HG03064 (cell line): Measurements from ENCODE around the gene ARHGAP18.
"Not testable (repeated sequence)": the region's sequence is repeated elsewhere in the genome, so short reads cannot be mapped to it uniquely, and the experiment has no call there.

Experiments used
- ATAC-seq: cut with Tn5 transposase; IDR thresholded peaks from one replicate; pipeline ENCODE4 v1.9.1; 2021; ENCODE audit warnings: low read depth; ENCODE audit not compliant: unreplicated experiment

ARHGAP18 gene

DNA sequence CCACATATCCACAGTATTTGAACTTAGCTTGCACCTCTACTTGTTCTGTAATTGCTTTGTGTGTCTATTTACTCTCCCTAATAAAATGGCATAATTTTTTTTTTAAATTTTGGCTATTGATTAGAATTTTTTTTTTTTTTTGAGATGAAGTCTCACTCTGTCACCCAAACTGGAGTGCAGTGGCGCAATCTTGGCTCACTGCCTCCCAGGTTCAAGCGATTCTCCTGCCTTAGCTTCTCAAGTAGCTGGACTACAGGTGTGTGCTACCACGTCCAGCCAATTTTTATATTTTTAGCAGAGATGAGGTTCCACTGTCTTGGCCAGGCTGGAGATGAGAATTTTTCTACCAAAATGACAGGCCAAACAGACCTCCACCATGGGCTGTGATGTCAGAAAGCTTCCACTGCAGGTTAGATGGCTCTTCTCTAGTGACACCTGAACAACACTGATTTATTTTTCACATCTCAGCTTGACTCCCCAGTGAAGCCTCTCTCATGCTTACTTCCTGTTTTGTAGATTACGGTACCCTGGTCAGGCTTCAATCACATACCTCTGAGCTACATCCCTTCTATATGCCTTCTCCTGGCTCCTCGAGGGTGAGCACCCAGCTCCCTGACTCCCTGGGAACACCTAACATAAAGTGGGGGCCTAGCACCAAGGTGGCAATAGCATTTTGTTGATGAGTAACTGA is 112.8 kb downstream of the ARHGAP18 start:
- peak; percentile 56 for ATAC-seq

DNA sequence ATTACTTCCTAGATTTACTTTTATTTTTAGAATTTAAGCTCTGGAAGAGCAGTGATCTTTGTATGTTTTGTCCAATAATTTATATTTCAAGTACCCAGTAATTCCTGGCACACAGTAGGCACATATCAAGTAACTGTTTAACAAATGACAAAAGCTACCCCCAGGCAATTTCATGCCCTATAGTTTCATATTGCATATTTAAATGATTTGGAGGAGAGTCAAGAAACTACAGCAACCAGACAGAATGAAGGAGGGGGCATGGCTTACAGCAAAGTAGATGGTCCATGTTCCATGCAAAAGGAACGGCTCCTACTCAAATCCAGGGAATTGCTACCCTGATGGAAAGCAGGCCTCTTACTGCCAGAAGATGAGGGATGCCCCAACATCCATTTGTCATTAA is 113.5 kb downstream of the ARHGAP18 start:
- ATAC-seq, result no peak

DNA sequence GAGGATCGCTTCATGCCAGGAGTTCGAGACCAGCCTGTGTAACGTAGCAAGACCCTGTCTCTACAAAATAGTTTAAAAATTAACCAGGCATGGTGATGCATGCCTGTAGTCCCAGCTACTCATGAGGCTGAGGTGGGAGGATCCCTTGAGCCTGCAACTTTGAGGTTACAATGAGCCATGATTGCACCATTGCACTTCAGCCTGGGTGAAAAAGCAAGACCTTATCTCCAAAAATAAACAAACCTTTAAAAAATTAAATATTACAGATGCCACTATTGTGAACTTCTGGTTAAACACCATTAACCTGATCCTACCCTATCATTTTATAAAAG is 116.8 kb downstream of the ARHGAP18 start:
- no peak for ATAC-seq

DNA sequence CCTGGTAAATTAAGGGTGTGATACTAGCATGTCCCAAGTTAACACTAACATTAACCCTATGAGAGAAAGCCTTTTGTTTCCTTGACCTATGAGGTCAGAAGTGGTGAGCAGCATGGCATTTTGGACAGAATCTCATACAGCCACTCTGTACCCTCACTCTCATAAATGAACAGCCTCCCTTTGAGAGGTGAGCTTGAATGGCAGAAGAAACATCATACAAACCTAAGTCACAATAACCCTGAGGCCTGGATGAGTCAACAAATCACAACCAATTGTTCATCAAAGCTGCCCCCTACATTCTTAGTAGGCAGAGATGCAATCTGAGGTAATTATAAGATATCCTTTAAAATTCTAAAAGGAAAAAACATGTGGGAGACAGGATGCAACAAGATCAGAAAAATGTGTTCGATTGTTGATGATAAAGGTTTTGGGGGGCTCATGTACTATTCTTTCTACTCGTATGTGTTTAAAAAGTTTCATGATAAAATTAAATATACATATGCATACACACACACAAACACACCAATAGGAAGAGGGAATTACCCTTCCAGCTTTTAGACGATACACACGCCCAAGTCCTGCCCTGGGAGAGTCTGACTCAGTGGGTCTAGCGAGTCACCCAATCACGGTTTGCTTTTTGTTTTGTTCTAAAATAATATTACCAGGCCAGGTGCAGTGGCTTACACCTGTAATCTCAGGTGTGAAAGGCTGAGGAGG is 117.3 kb downstream of the ARHGAP18 start:
- ATAC-seq, result no peak

DNA sequence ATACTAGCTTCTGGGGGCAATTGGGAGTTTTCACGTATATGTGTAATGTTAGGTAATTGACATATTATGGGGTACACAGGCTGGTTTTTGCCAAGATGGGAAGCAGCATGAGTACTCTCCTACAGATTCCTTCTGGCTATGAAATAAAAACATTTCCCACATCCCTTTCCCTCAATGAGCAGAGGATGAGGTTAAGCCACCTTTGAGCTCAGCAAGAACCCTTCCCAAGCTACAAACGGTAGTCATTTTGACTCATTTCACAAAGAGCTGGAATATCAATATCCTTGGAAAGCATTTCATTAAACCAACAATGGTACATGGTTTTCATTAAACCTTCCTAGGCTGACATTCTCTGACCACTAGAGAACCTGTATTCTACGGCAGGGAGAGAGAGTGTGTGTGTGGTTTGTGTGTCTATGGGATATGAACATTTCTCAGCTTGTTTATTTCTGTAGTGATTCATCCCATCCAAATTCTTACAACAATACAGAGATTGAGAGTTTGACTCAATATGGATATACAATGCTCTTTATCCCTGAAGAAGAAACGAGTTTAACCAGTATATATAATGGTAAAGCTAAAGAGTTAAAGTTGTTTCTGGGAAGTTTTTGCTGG is 119.5 kb downstream of the ARHGAP18 start:
- ATAC-seq, result no peak

DNA sequence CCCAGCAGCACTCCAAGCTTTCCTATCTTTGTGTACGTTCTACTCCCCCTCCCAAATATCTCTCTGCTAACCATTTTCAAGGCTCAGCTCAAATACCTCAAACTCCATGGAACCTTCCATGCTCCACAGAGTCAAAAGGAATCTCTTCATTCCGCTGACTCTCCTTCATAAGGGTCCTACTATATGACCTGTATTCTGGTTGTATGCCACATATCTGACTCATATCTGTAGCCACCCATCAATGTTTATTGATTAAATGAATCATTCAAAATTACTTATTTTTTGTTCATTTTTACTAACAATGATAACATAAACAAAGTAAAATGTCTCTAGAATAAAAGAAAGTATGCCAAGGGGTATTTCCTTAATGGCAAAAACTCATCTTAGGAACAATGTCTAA is 123.2 kb downstream of the ARHGAP18 start:
- no peak for ATAC-seq

DNA sequence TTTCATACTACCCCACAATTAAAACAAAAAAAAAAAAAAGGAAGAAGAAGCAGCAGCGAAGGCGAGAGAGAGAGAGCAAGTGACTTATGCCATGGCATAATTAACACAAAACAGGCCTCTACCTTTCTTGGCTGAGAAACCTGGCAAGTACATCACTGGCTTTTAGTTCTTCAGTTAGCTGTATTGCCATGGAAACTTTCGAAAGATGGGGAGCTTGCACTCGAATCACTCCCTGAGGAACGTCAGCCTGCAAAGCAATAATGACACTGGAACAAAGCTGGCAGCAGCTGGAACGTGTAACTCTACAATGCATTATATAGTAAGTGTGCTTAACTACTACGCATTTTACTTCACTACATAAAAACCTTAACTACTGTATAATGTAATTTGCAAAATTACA is 126.1 kb downstream of the ARHGAP18 start:
- ATAC-seq, result no peak

DNA sequence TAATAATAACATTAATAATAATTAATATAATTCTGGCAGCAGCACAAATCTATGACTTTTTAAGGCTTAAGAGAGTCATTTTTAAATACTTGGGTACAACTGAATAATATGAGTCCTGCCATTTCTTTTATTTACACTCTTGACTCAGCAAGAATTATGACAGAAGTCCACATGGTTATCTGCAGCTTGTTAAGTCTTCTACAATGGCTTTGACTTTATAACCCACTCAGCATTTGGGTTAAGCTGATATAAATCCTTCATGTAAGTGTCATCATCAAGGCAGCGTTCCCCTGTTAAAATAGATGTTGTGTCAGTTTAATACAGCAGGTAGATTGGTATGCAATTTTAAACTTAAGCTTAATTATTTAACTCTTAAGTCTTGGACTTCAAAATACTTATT is 131.7 kb downstream of the ARHGAP18 start:
- ATAC-seq, result no peak

DNA sequence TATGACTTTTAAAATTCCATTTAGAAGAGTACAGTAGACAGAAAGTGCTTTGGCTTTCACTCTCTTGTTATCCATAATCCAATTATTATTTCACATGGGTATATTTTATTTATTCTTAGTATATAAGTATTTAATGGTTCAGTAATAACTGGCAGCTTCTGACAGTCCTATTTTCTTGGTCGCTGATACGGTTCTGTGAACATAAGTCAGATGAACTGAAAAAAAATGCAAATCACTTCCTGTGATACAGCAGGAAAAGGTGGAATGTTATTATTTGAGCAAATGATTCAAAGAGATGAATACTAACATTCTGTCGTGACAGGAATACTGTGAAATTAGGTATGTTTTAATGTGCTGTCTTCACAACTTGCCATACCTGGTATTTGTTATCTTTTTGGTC is 132.3 kb downstream of the ARHGAP18 start:
- ATAC-seq, result no peak

DNA sequence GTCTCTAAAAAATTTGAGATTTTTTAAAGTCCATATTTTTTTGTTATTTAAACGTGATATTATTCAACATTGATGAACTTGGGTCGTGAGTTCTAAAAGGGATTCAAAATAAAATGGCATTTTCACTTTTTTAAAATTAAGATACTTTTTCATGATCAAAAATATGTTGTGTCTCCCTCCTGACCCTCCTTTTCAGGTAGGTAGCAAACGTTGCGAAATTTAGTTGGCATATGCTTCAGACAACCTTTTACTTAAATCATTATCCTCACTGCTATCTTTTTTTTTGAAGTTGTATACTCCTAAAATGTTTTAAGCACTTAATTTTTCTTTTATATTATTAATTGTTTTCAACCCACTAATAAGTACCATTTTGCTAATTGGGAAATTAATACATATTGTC is 133.5 kb downstream of the ARHGAP18 start:
- no peak for ATAC-seq

DNA sequence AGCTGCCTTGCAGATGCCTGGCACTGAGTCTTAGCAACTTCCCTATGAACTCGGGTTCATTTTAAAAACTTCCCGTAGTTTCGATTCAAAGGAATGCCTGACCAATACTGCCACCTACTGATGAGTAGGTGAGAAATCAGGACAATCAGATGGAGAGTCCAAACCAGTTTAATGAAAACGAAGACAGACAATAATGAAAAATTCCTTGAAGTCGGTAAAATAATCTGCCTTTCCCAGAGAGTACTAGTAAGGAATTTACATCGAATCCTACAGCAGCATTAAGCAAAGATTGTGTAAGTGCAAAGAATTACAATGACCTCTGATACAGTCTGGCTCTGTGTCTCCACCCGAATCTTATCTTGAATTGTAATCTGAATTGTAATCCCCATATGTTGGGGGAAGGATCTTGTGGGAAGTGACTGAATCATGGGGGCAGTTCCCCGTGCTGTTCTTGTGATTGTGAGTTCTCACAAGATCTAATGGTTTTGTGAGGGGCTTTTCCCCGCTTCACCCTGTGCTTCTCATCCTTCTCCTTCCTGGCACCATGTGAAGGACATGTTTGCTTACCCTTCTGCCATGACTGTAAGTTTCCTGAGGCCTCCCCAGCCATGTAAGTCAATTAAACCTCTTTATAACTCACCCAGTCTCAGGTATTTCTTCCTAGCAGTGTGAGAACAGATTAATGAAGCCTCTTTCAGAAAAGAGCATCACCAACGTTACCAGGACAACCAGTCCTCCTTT is 134.4 kb downstream of the ARHGAP18 start:
- ATAC-seq, result no peak

DNA sequence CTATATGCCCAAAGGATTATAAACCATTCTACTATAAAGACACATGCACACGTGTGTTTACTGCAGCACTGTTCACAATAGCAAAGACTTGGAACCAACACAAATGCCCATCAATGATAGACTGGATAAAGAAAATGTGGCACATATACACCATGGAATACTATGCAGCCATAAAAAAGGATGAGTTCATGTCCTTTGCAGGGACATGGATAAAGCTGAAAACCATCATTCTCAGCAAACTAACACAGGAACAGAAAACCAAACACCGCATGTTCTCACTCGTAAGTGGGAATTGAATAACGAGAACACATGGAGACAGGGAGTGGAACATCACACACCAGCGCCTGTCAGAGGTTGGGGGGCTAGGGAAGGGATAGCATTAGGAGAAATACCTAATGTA is 135.4 kb downstream of the ARHGAP18 start:
- not testable (repeated sequence) for ATAC-seq

DNA sequence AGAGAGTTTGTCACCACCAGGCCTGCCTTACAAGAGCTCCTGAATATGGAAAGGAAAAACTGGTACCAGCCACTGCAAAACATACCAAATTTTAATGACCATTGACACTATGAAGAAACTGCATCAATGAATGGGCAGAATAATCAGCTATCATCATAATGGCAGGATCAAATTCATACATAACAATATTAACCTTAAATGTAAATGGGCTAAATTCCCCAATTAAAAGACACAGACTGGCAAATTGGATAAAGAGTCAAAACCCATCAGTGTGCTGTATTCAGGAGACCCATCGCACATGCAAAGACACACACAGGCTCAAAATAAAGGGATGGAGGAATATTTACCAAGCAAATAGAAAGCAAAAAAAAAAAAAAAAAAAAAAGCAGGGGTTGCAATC is 139.0 kb downstream of the ARHGAP18 start:
- ATAC-seq, result not testable (repeated sequence)

DNA sequence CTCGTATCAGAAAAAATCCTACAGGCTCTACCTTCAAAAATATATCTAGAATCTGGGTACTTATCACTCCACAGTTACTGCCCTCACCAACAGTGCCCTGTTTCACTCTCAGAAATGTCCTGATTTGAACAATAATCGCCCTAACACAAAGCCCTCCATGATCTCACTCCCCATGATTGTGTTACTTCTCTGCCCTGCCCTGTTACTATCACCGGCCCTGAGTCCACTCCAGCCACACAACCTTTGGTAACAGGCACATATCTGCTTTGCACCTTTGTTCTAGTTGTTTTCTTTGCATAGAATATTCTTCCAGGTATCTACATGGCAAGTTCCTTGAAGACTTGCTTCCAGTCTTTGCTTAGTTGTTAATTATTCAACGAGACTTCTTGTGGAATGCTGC is 142.0 kb downstream of the ARHGAP18 start:
- ATAC-seq, result no peak

DNA sequence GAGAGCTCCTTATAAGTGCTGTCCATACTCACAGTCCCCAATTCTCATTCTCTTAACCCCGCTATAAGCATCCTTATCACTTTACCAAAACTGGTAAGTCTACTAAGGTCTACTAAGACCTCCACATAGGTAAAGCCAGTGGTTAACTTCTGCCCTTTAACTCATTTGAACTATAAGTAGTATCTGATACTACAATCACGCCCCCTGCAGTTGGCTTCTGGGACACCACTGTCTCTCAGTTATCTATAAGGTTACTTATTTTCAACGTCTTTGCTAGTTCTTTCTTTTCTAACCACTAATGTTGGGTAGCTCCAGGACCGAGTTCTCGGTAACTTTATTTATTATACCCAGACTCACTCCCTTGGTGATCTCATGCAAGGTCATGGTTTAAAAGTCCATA is 142.6 kb downstream of the ARHGAP18 start:
- no peak for ATAC-seq

DNA sequence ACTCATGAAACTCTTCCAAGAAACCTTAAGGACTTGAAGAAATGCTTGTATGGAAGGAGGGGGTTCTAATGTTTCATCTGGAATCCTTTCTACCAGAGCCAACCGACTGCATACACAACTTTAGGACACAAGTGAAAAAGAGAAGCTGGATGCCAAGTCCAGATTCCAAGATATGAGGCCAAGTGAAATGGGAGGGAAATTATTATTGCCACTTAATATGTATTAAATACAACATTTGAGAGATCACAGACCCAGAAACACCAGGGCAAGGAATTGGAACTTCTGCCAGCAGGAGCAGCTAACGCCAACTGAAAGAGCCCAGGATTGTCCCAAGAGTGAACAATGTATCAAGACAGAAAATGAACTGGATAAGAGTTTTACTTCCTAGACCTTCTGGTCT is 144.2 kb downstream of the ARHGAP18 start:
- no peak for ATAC-seq

DNA sequence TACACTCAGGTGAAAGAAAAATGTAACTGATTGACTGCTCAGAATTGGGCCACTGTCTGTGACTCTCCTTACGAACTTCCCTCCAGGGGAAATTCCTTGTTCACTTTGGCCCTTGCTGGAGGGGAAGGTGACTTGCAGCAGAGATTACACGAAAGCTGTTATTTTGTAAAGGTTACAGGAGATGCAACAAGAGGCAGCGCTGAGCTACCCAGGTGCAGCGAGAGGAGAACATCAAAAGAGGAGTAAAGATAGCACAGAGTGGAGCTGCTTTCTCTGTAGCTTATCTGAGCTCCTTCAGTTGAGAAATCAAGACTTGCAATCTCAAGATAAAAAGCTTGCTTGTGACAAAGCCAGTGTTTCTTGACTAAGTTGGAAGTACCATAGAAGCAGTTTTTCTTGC is 144.6 kb downstream of the ARHGAP18 start:
- ATAC-seq, result no peak

DNA sequence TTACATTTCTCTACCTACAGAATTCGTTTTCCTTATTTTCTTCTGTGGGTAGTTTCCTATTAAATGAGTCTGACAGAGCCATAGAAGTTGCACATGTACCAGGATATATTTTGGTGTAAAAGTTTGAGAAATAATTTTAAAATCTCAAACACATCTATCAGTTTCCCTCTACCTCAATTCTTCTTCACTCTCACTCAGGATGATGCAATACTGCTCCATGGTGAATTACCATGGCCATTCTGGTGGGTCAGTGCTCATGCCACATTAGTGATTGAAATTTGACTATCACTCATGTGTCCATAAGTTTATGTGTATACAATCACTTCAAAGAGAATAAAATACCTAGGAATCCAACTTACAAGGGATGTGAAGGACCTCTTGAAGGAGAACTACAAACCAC is 151.7 kb downstream of the ARHGAP18 start:
- ATAC-seq, result no peak

DNA sequence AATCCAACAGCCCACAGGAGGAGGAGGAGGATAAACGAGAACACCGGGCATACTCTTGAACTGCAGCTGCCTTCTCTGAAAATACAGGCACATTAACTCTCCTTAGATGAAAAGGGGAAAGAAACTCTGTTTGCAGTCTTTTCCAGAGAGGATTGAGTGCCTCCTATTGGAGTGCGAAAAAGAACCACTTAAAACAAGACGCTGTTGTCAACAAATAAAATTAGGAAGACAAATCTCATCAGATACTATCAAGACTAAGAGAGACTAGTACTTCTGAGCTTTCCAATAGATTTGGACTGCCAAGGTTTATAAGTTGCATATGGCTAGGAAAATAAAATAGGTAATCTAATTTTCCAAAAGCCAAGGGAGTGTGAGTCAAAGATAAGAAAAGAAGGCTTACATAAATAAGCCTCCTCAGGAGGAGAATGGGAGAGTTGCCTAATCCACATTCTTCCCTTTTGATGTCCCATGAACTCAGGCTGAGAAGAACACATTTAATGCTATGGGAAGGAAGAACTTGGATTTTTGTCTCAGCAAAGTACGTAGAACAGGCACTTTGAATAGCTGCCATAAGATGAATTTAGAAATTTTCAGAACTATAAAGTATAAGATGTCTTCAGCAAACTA is 154.7 kb downstream of the ARHGAP18 start:
- no peak for ATAC-seq

DNA sequence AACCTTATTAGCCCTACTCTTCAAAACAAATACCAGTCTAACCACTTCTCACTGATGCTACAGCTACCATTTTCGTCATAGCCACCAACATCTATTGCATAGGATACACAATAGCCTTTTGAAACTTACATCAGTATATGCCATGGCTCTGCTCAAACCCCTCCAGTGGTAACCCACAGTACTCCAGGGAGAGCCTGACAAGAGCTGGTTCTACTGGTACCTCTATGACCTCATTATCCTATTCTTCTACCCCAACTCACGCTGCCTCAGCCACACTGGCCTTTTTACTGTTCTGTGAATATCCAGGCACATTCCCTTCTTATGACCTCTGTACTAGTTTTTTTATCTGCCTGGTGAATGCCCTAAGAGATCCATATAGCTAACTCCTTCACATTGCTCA is 157.6 kb downstream of the ARHGAP18 start:
- no peak for ATAC-seq

DNA sequence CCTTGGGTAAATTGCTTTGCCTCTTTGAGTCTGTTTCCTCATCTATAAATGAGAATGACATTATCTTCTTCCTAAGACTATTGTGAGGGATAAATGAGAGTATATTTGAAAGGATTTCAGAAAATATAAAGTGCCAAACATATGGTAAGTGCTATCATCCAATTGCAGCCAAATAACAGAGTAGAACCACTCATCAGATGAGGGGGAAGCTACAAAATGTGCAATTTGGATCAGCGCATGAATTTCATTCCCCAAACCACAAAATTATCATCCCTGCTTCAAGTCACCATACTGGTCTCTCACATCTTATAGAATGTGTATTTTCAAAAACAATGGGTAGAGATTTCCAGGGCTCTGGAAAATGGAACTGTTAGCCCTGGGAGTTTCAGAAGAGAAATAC is 158.5 kb downstream of the ARHGAP18 start:
- ATAC-seq, result no peak
